HPDE6-E6E7 (cell line): ENCODE measurements around the gene TBCD.
"Not testable (repeated sequence)": the region's sequence is repeated elsewhere in the genome, so short reads cannot be mapped to it uniquely, and the experiment has no call there.

Experiments used
- DNase-seq: peaks from one replicate; pipeline ENCODE4 v3.0.0; 2011; ENCODE audit warnings: missing footprints; ENCODE audit errors: extremely low spot score

The TBCD gene

DNA sequence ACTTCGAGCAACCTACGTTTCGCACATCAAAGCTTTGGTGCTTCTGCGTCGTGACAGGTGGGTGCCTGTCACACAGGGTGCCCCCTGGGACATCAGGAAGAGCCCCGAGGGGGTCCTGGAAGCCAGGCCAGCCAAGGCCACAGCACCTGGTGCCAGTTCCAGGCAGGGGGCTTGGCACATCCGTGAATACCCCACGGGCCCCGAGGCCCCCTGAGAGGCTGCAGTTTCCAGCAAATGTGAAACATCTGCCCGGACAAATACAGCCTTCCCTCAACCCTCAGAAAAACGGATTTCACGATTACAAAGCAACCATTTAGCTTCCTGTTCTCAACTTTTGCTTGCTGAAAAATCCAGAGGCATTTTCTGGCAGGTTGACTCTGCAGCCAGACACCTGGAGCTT, 218.2 kb downstream of the TBCD start:
- no peak for DNase-seq

DNA sequence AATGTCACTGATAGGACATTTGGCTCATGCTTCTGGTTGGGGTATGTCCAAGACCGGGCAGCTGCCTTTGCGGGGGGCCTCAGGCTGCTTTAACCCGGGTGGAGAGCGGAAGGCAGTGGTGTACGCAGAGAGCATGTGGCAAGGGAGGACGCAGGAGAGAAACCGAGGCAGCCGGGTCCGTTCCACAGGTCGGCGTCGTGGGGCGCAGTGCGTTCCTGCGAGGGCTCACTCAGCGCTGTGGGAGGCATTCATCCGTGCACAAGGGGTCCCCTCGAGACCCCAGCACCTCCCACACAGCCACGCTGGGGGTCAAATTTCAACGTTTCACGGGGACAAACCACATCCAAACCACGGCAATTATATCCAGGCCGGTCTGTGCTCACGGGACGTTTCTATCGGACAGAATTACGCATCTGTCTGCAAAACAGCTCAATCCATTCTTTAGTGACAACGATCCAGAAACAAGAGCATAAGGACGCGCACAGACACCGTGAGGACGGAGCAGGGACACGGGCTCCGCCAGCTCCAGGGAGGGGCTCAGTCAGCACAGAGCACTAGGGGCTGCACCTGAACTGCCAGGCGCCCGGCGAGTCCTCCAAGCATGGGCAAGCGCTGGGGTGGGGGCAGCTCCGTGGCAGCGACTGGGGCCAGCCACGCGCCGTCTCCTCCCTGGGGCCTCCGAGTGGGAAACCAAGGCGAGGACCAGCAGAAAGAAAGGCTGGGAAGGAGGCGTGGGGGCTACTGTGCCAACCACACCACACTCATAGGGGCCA, 219.1 kb downstream of the TBCD start:
- no peak for DNase-seq

DNA sequence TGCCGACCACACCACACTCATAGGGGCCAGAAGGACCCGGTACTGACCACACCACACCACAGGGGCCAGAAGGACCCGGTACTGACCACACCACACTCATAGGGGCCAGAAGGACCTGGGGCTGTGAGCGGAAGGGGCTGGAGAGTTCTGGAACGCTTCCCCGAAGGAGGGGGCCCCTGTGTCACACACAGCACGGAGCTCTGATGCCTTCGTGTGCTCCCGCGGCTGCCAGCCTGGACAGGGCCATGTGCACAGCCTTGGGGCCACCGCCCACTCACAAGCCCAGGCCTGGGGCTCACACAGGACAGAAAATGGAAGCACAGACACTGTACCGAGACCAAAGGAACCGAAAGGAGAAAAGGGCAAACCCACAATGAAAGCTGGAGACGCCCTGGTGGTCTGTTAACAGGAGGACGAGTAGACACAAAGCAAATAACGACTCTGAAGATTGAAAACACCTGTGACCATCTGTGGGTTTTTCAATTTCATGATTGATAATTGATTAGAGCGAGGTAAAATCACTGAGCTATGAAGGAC, 221.0 kb downstream of the TBCD start:
- DNase-seq: no peak

- DNase-seq: no peak
These were observed 221.7 kb downstream of the TBCD start for GRCh38 chr17:82973456-82974135.

DNA sequence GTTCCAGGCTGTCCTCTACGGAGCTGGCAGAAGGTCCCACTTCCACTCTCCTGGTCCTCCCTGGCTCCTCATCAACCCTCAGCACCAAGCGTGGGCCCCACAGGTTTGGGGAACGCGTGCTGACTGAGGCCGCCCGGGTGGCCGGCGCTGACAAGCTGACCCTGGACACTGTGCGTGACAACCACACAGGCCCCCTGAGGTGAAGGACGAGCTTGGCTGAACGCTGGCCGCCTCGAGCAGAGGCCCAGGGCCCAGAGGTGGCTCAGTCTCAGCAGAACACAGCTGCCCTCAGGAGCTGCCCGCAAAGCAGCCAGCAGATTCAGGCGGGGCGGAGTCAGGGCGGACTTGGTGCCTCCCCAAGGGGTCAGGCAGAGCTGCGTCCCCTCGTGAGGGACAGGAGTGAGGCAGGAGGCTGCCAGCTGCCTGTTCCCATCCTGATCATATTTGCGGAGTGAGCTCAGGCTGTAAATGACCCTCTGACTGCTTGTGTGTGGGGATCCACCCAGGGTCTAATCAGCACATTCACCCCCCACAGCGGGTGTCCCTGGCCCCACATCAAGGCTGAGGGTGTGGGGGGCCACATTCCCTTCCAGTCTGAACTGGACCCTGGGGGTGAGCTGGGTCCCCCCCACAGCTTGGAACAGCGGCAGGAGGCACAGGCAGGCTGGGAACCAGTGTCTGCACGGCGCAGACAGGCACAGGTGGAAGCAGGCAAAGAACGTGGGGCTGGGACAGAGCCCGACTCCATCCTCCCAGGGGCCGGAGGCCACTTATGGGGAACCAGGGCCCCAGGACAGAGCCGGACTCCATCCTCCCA, 222.5 kb downstream of the TBCD start:
- no peak for DNase-seq

DNA sequence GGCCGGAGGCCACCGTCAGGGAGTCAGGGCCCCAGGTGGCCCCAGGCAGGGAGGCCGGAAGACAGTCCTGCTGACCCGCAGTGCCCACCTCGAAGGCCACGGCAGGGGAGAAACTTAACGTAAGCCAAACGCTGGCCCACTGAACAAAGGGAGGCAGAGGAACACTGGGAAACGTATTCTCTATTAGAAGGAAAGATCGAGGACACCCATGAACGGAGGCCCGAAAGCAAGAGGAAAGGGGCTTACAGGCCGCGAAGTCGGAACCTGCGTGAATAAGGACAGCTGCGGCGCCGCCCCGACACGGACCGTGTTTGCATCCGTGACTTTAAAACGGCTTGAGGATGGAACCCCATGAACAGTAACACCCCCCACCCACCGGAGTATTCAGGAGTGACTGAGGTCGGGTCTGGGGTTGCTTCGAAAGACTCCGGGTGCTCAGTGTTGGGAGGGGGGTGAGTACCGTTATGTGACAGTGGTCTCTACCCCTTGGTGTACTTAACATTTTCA, 225.2 kb downstream of the TBCD start:
- DNase-seq: no peak

GRCh38 chr17:82977606-82978005, 225.7 kb downstream of the TBCD start:
- DNase-seq: no peak

DNA sequence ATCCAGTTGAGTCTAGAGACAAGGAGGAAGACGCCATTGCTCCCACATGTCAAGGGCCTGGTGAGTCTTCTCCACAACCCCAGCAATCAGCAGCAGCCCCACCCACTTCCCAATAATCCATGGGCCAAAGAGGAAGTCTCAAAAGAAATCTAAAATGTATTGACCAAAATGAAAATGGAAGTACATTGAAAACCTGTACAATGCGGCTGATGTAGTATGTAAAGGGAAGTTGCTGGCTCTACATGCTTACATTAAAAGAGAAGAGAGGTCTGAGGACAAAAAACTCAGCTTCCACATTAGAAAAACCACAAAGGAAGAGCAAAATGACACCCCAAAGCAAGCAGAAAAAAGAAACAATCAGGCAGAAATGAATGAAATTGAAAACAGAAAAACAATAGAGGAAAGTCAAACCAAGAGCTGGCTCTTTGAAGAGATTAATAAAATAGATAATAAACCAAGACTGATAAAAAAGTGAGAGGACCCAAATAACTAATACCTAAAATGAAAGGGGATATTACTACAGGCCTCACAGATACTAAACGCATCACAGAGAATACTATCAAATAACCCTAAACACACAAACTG, 227.0 kb downstream of the TBCD start:
- DNase-seq: no peak

GRCh38 chr17:82979718-82980117, 227.9 kb downstream of the TBCD start:
- DNase-seq: no peak

DNA sequence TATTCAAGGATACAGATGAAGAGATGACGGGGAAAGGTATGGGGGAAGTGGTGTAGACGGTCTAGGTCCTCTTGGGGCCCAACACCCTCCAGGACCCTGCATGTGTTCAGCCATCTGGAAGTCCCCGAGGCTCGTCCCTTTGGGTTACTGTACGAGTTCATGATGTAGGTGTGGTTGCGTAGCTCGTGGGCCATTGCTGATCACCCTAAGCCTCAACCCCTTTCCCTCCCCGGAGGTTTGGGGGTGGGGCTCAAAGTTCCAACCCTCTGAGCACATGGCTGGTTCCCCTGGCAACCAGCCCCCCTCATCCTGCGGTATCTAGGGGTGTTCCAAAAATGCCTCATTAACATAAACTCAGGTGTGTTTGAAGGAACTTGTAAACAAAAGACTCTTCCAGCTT, 228.8 kb downstream of the TBCD start:
- no peak for DNase-seq

- no peak for DNase-seq
These were observed 229.4 kb downstream of the TBCD start for GRCh38 chr17:82981141-82981730.

DNA sequence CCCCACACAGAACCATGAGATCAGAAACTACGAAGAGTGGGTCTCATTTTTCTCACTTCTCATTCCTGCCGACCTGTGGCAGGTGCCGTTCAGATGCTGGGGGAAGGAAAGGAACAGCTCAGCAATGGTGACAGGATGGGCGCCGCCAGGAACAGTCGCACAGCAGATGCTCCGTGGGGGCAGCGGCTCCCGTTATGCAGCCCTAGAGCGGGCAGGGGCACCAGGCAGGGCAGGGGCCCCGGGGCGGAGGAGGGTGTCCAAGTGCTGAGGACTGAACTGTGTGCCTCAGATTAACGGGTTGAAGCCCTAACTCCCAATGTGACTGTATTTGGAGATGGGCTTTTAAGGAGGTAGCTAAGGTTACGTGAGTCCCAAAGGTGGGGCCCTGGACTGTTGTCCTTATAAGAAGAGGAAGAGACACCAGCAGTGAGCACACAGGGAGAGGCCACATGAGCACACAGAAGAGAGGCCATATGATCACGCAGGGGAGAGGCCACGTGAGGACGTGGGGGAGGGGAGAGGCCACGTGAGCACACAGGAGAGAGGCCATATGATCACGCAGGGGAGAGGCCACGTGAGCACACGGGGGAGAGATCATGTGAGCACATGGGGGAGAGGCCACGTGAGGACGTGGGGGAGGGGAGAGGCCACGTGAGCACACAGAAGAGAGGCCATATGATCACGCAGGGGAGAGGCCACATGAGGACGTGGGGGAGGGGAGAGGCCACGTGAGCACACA, 231.8 kb downstream of the TBCD start:
- no peak for DNase-seq

- DNase-seq: not testable (repeated sequence)
These were observed 232.4 kb downstream of the TBCD start for GRCh38 chr17:82984249-82984617.

- no peak for DNase-seq
These were observed 233.0 kb downstream of the TBCD start for GRCh38 chr17:82984751-82985427.

- no peak for DNase-seq
These were observed 233.6 kb downstream of the TBCD start for GRCh38 chr17:82985428-82985805.

DNA sequence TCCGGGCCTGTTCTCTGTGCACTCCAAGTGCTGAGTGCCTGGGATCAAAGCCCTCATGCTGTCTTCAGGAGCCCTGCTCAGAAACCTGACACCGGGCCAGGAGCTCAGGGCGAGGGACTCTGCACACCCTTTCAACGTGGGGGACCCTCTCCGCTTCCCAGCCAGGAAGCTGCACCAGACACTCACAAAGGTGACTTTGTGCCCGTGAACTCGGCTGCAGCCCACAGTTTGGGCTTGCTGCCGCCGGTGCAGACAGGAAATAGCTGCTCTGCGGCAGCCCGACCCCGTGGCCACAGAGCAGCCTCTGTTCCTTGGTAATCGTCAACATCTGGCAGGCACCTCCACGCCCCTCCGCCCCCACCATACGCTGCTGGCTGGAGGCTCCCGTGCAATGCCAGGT, 234.1 kb downstream of the TBCD start:
- DNase-seq: no peak

GRCh38 chr17:82989051-82989450, 237.2 kb downstream of the TBCD start:
- DNase-seq: not testable (repeated sequence)

GRCh38 chr17:82989881-82990280, 238.0 kb downstream of the TBCD start:
- DNase-seq: no peak

DNA sequence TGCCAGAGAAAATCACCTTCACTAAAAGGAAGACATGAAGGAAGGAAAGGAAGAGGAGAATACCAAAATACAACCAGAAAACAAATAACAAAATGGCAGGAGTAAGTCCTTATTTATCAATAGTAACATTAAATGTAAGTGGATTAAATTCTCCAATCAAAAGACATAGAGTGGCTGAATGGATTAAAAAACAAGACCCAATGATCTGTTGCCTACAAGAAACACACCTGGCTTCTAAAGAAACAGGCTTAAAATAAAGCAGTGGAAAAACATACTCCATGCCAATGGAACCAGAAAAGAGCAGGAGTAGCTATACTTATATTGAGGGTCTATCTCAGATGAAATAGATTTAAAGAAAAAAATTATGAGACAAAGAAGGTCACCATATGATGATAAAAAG, 241.1 kb downstream of the TBCD start:
- no peak for DNase-seq
